Stimulated activated CD4-positive, alpha-beta T cell treated with anti-CD3 and anti-CD28 coated beads, Interleukin-12 subunit alpha, Interleukin-12 subunit beta, amount 100 ng/mL, for 4 hours (primary cell): ENCODE measurements around the gene WDR37.
"Not testable (repeated sequence)": the region's sequence is repeated elsewhere in the genome, so short reads cannot be mapped to it uniquely, and the experiment has no call there.

Experiments
- DNase-seq: peaks from one replicate; pipeline ENCODE4 v3.0.0-alpha.2; 2020

Gene WDR37

DNA sequence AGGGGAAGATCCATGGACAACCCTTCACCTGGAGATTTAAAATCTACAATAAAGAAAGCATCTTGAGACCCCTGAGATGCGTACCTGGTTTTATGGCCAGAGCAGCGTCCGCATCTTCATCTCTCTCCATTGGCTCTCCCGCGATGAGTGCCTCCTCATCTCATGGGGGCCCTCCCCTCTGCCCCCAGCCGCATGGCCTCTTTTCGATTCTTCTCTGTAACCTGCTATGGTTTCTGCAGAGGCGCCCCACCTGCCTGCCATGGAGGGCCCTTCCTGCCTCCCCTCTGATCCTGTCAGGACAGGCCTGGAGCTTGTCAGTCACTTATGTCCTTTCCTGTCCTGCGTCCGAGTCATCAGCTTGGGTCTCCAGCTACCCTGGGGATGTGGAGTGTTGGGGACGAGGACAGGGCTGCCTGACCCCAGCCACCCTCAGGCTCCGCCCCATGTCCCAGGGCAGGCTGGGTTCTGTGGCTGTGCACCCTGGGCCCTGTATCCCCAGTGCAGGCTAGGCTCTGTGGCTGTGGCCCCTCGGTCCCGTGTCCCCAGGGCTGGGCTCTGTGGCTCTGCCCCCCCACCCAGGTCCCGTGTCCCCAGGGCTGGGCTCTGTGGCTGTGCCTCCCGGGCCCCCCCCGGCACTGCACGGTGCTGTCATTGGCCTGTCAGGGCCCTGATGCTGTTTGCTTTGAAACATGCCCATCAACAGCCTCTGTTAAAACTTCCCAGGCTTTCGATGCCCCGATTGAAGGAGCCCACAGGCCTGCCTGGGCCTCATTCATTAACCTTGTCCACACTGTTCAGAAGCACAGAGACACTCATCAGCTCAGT lies 99.8 kb downstream of the WDR37 start:
- DNase-seq: no peak

DNA sequence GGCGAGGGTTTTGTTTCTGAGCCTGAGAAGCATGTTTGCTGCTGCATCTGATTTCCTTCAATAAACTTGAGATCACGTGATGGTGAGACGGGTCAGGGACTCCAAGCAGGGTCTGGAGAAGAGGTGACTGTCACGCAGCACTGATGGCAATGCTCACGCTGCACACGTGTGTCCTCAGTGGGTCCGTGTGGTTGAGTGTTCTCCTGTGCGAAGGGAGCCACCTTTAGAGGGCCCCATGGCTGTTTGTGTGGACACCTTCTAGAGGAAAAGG lies 100.4 kb downstream of the WDR37 start:
- no peak for DNase-seq

DNA sequence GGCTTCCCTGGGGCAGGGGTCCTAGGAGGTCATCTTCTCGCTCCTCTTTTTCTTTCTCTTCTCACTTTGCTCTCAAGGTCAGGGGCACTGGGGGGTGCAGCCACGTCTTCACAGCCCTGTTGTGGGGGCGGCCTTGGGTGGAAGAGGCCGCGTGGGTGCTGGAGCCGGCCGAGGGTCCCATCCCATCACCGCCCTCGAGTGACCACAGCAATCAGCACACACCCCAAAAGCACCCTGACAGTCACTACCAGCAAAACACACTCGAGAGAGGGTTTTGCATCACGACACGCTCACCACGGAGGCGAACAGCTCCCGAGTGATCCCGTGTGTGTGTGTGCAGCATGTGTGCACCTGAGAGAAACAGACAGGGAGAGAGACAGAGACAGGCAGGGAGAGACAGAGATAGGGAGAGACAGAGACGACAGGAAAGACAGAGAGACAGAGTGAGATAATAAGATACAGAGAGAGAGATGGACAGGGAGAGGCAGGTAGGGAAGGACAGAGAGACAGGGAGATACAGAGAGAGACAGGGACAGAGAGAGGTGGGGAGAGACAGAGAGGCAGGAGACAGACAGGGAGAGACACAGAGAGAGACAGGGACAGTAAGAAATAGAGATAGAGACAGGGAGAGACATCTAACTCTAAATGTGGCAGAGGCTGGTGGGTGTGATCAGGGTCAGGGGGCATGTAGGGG lies 100.9 kb downstream of the WDR37 start:
- no peak for DNase-seq

- DNase-seq: no peak
Measured at GRCh38 chr10:1157615-1157933, 101.4 kb downstream of the WDR37 start.

DNA sequence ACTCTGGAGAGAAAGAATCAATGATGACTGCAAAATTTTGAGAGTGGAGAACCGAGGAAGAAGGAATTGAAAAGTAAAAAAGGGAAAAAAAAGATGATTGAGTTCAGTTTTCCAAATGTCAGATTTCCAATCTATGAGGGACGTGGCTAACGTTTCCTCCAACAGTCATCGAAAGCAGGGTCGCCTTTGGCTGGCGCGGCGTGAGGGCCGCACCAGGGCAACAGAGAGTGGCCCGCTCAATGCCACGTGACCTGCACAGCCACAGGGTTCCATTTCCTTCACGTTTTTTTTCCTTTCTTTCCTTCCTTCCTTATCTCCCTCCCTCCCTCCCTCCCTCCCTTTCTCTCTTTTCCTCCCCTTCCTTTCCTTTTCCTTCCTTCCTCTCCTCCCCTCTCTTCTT lies 101.9 kb downstream of the WDR37 start:
- no peak for DNase-seq

DNA sequence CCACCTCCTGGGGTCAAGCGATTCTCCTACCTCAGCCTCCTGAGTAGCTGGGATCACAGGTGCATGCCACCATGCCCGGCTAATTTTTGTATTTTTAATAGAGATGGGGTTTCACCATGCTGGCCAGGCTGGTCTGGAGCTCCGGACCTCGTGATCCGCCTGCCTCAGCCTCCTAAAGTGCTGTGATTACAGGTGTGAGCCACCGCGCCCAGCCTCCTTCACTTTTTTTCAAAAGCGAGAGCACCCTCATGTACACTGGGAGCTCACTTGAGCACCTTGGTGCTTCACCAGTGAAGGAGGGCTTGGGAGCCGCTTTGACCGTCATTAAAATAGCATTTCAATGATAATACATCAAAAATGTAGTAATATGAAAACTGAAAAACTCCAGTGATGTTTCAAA lies 102.4 kb downstream of the WDR37 start:
- DNase-seq: not testable (repeated sequence)

DNA sequence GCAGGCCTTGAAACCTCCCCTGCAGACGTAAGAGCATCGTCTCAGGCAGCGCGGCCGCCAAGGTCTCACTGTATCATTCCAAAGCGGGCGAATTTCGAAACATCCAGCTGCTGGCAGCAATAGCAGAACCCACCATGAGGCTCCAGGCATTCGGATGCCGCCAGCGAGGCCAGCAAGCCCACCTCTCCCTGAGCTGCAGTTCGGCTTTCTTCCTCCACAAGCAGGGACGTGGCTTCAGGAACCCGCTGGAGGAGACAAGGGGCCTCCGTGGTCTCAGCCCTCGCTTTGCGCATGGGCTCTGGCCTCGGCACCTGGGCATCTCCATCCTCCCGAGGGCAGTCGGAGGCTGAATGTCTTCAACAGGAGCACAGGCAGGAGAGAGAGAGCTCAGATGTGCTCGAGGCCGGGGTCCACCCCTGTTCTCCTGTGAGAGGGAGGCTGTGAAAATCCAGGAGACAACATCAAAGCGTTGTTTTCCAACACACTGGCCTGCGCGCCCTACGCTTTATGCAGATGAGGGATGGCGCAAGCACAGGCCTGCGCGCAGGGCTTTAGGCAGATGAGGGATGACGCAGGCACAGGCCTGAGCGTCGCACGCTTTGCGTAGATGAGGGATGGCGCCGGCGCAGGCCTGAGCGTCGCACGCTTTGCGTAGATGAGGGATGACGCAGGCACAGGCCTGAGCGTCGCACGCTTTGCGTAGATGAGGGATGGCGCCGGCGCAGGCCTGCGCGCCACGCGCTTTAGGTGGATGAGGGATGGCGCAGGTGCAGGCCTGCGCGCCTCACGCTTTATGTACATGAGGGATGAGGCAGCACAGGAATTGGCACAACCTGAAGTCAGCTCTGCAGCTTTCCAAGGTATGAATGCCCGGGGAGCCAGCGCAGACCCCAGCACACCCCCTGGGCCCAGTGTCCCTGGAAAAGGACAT lies 103.2 kb downstream of the WDR37 start:
- DNase-seq: no peak

GRCh38 chr10:1160561-1161314 lies 104.6 kb downstream of the WDR37 start:
- no peak for DNase-seq

DNA sequence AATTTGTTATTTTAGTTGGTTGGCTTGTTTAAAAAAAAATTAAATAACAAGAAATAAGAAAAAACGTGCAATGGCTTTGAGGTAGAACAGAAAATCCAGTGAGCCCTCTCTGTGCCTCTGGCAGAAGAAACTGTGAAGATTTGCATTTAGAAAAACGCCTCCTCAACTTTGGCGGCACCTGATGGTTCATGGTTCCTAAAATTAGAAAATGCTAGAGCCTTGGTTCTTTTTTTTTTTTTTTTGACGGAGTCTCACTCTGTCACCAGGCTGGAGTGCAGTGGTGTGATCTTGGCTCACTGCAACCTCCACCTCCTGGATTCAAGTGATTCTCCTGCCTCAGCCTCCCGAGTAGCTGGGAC lies 105.1 kb downstream of the WDR37 start:
- DNase-seq: not testable (repeated sequence)

- DNase-seq: no peak
Measured at GRCh38 chr10:1162481-1163203, 106.5 kb downstream of the WDR37 start.

GRCh38 chr10:1163204-1163660 lies 107.0 kb downstream of the WDR37 start:
- DNase-seq: no peak

DNA sequence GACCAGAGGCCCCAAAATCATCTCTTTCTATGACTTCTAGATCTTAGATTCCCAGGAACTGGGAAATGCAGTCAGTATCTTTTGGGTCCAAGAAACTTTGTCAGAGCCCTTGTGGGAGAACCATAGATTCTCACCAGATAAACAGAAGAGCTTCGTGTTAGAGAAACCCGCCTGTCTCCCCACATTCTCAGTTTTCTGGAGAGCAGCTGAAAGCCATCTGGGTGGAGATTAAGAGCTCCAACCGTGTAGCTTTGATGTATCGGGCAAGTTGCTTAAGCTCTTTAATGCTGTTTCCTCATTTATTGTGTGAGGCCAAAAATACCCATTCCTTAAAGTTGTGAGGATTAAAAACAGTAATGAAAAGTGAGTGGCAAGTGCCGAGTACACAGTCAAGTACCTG lies 107.6 kb downstream of the WDR37 start:
- DNase-seq: no peak

DNA sequence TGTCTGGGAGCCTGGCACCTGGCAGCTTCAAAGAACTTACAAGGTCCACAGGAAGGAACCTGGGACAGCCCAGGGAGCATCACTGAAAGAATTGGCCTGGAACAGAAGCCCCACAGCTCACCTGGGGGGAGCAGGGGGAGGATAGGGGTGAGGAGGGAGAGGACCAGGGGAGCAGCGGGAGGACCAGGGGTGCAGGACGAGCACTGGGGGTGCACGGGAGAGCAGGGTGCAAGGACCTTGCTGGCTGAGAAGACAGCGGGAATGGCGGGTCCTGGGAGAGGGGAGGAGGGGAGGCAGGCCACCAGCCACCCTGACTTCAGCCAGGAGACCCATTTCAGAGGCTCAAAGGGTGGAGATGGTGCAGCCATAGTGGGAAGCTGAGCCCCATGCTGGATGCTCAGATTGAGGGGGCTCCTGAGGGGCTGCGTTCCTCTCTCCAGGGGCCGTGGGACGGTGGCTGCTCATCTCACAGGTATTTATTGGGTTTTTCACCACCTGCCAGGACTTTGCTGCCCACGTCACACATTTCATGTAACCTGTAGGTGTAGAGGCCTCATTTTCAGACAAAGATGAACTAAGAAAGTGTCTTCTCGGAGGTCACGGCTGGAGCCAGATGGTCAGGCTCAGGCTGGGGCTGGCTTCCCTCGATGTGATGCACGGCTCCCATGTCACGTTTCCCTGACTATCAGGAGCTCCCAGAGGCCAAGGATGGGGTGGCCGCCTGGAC lies 110.1 kb downstream of the WDR37 start:
- no peak for DNase-seq

DNA sequence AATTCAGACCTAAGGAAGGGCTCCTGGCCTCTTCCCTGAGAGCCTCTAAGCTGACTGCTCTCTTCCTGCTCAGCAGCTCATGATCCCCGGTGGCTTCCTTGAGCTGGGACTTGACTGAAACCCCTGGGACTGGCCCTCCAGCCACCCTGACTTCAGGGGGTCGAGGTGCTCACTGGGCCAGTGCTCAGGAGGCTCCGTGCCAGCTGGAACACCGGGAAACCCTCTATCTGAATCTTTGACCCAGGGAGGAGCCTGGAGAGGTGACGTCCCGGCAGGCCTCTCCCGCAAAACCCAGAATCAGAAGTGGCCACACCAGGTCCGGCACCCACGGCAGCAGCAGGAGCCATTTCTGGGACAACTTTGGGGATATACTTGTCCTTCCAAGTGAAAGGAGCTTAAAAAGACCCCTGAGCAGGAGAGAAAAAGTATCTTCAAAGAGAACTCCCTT lies 110.7 kb downstream of the WDR37 start:
- no peak for DNase-seq

GRCh38 chr10:1168763-1169162 lies 112.6 kb downstream of the WDR37 start:
- no peak for DNase-seq

DNA sequence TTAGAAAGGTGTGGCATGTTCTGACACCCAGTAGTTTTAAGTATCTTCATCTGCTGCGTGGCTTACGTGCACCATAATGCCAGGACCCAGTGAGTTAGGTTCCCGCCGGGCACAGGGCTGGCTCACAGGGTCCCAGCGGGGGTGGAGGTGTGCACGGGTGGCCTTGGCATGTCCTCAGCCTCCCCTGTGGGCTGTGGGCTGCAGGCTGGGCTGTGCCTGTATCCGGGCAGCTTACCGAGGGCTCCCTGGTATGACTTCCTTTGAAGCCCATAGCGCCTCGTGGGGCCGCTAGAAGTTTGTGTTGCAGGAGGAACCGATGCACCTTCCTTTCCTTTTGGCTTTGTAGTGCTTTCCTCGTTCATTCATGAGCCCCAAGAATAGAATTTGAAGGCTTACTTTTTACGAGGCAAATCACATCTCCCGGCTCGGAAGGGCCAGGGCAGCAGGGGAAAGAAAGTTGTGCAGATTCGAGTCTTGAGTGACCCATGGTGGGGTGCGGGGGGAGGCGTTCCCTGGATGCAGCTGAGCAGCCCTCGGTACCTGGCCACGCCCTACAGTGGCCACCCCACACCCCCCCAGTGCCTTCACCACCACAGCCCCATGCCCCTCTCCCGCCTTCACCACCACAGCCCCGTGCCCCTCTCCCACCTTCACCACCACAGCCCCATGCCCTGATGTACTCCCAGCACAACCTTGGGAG lies 113.2 kb downstream of the WDR37 start:
- DNase-seq: no peak

DNA sequence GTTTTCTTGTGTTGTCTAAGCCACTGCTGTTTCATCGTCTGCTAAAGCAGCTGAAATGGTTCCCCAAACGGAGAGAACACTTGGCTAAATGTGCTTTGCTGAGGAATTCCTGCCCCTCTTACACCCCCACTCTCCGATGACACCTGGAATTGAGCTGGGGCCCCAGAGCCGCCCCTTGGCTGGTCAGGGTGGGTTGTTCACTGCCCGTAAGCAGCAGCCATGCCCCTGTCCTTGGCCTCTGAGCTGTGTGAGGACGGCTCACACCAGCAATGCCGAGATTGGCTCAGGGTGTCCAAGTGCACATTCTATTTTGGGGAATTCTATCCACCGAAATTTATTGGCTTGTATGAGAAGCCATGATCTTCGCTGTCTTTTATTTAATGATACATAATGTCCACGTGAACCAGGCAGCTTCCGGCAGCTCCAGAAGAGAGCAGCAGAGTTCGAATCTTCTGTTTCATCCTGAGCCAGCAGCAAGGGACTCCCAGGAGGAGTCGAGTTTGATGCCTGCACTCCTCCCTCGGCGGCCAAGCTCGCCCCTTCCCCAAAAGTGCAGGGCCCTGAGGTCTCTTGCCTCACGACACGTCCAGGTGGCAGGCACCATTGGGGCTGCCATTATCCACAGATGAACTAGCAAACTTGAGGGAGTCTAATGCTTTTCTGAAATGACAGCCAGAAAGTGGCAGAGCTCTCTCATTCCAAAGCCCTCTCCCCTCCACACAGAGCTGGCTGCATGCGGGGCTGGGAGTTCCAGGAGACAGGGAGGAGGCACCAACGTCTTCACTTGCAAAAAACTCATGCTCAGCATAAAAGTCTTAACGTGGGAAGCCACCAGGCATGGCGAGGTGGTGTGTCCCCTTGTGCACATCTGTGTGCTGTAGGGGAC lies 114.0 kb downstream of the WDR37 start:
- no peak for DNase-seq

DNA sequence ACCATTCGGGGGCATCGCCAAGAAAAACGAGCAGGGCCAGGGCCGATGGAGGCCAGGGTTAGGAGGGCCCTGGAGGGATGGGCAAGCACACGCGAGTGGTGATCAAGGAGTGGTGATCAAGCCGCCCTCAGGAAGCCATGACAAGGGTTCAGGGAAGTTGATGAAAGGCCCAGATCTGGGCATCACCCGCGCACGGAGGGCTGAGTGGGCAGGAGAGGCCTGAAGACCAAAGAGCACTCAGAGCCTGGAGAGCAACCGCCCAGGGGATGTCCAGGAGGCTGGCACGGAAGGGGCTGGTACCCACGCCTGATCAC lies 114.6 kb downstream of the WDR37 start:
- no peak for DNase-seq

DNA sequence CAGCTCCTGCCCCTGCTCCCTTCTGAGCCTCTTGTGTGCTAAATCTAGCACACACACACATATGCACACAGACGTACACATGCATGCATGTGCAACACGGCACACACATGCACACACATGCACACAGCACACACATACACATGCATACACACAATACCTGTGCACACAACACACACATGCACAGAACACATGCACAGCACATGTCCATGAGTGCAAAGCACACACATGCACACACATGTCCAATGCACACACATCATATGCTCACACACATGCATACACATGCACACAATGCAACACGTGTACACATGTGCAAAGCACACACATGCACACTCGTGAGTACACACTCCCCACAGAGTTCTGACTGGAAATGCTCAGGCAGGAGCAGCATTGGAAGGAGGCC lies 115.0 kb downstream of the WDR37 start:
- DNase-seq: no peak

- no peak for DNase-seq
Measured at GRCh38 chr10:1171586-1171985, 115.4 kb downstream of the WDR37 start.
